ENCODE measurements around the gene RPS6KA4. TPM values are rescaled to one million over a fixed set of nuclear protein-coding genes. Genes with fewer than 3 reads are reported as not detected.

RPS6KA4 gene
- total and polyA plus RNA-seq, 10 donors, result 18.8 to 47.5 (median 37.7) TPM

DNA sequence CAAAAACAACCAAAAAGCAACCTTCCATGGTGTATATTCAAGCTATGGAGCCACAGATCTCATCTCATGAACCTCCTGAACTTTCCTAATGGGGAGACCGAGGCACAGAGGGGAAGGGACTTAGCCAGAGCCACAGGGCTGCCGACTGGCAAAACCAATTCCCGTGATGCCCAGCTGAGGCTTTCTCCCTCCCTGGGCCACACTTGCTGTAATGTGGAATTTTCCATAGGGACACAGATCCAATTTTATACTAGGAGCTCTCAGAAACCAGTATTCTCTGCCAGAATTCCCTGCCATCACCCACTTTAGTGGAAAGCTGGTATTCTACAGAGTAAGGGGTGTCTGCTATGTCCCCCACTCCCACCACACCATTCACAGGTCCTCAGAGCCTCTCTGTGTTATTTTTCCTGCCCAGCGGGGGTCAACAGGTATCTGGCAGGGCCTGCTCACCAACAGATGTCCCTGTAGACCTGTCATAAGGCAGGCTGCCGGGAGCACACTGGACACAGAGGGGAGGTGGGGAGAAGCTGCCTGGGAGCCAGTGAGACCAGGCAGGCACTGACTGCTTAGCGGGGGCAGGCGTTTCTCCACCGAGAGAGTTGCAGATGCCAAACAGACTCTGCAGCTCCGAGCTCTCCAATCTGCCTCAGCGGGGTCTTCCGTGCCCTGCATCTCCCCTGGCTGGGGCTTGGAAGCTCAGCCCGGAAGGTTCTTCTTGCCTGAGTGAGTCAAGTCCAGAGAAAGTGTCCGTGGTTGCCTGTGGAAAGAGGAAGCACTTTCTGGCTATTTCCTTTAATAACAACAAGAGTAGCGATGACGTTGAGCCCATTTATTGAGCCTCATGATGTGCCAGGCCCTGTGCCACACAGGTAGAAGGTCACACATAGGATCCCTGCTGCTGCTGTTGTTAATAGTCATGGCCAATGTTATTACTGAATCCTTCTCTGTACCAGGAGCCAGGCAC is 26.3 kb downstream of the RPS6KA4 start:
- peak overlapping the region in 1 of 8 donors; percentile 1 for H3K4me3 ChIP-seq
- no peaks in the 10 kb centered on the region for H3K27me3 ChIP-seq (replicated peaks in 1 of 7)
- TF ChIP-seq POLR2AphosphoS5 (IDR thresholded peaks at IDR 0.05) (no peak), POLR2A (IDR thresholded peaks at IDR 0.05) (no peak)
- TF ChIP-seq, protein P1, sequence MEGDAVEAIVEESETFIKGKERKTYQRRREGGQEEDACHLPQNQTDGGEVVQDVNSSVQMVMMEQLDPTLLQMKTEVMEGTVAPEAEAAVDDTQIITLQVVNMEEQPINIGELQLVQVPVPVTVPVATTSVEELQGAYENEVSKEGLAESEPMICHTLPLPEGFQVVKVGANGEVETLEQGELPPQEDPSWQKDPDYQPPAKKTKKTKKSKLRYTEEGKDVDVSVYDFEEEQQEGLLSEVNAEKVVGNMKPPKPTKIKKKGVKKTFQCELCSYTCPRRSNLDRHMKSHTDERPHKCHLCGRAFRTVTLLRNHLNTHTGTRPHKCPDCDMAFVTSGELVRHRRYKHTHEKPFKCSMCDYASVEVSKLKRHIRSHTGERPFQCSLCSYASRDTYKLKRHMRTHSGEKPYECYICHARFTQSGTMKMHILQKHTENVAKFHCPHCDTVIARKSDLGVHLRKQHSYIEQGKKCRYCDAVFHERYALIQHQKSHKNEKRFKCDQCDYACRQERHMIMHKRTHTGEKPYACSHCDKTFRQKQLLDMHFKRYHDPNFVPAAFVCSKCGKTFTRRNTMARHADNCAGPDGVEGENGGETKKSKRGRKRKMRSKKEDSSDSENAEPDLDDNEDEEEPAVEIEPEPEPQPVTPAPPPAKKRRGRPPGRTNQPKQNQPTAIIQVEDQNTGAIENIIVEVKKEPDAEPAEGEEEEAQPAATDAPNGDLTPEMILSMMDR (IDR thresholded peaks at IDR 0.05 in 8 of 11, conservative IDR thresholded peaks at IDR 0.05 in 3 of 11), result no peak
- intact Hi-C loops (cut with DNase I; ENCODE audit: low total_unique reads), result no loop called here
- peaks cover 0 to 4% (median 0%) of the 10 kb centered on the region in 8 donors for H3K9me3 ChIP-seq
- peaks cover 0 to 17% (median 11%) of the 10 kb centered on the region in 6 donors for H3K4me1 ChIP-seq
- H3K27ac ChIP-seq, result peak overlapping the region in 3 of 8 donors; percentile 29 to 63 (median 43)
- DNase-seq, result no peak
- no peaks in the 10 kb centered on the region for H3K36me3 ChIP-seq
- WGBS, 5 donors, result 47 to 63% (median 56%) methylated on average over 8 to 15 of the region's 15 CpGs

- TF ChIP-seq POLR2A (IDR thresholded peaks at IDR 0.05) (no peak), POLR2AphosphoS5 (IDR thresholded peaks at IDR 0.05) (no peak)
- TF ChIP-seq, protein P1 (IDR thresholded peaks at IDR 0.05 in 8 of 11, conservative IDR thresholded peaks at IDR 0.05 in 3 of 11), result no peak
- Histone ChIP-seq H3K27me3 (replicated peaks in 1 of 7) (no peaks in the 10 kb centered on the region), H3K27ac (peak overlapping the region in 4 of 8 donors; percentile 25 to 63 (median 36)), H3K9me3 (peaks cover 0 to 4% (median 0%) of the 10 kb centered on the region in 8 donors), H3K4me3 (peak overlapping the region in 1 of 8 donors; percentile 1), H3K36me3 (no peaks in the 10 kb centered on the region), H3K4me1 (peaks cover 0 to 18% (median 13%) of the 10 kb centered on the region in 6 donors)
- 72 to 81% (median 79%) methylated on average over 11 of the region's 11 CpGs for WGBS, 5 donors
- intact Hi-C loops (cut with DNase I; ENCODE audit: low total_unique reads), result no loop called here
- DNase-seq, result no peak
These were observed 27.2 kb downstream of the RPS6KA4 start for GRCh38 chr11:64385945-64386704.

DNA sequence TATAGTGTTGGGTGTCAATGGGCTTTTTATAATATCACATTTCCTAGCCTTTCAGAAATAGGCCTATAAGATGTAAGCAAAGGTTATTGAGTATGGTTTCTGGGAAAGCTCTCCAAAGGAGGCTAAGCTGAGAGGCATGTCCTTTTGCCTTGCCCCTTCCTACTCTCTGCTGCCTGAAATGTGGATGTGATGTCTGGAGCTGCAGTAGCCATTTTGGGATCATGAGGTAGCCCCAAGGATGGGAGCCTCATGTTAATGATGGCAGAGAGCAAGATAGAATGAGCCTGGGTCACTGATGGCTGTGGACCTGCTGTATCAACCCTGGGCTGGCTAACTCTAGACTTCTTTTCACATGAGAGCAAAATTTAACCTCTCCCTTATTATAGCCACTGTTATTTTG is 29.0 kb downstream of the RPS6KA4 start:
- Histone ChIP-seq H3K27ac (no peak overlapping the region), H3K27me3 (replicated peaks in 1 of 7) (no peaks in the 10 kb centered on the region), H3K4me1 (peaks cover 0 to 22% (median 14%) of the 10 kb centered on the region in 6 donors), H3K9me3 (peaks cover 0 to 4% (median 0%) of the 10 kb centered on the region in 8 donors), H3K36me3 (no peaks in the 10 kb centered on the region), H3K4me3 (no peak overlapping the region)
- TF ChIP-seq, protein P1 (IDR thresholded peaks at IDR 0.05 in 8 of 11, conservative IDR thresholded peaks at IDR 0.05 in 3 of 11), result no peak
- no peak for TF ChIP-seq POLR2AphosphoS5 (IDR thresholded peaks at IDR 0.05)
- no peak for TF ChIP-seq POLR2A (IDR thresholded peaks at IDR 0.05)
- intact Hi-C loops (cut with DNase I; ENCODE audit: low total_unique reads), result no loop called here
- DNase-seq, result no peak
